ENCODE data around the gene RTP2. TPM values are rescaled to one million over a fixed set of nuclear protein-coding genes. Genes with fewer than 3 reads are reported as not detected.

The RTP2 gene
- total RNA-seq: not detected in 2 replicates
- not detected in 2 replicates for polyA plus RNA-seq
- not detected in 2 replicates for polyA plus RNA-seq (2011; cell fraction: cytosol; rRNA removed)
- polyA plus RNA-seq (2011; cell fraction: nucleus; rRNA removed): not detected in 2 replicates
- not detected in 2 replicates for polyA plus RNA-seq (2012)
- not detected in 2 replicates for polyA minus RNA-seq
- polyA minus RNA-seq (2011; cell fraction: cytosol; rRNA and poly(A)+ RNA removed): not detected
- not detected in 2 replicates for polyA minus RNA-seq (2011; cell fraction: nucleus; rRNA and poly(A)+ RNA removed)
- not detected for Bru-seq, nascent RNA
- BruChase-seq, experiment 1, labeled RNA remaining after a 6-hour chase: not detected
- not detected for BruChase-seq, experiment 2, labeled RNA remaining after a 2-hour chase
- long read RNA-seq: 0 reads

DNA sequence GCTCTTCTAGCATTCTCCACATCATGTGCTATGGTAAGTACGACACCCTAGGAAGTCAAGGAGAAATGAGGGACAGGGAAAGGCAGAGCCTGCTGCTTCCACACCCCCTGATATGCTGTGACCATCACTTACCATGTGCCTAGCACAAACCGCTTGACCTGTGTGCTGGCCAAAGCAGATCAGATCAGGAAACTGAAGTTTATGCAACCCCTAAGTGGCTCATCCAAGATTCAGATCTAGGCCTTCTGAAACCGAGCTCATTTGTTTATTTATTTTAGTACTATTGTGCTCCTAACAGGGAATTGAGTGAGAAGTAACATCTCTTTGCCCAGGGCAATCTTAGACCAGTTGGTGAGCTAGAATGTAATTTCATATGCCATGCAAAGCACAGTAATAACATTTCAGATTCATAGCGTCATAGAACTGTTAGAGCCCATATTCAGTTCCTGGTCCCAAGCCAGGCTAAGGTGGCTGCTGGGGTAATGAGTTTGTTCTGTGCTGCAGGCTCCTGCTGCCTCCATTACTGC, at the start of gene RTP2:
Gene RTP2, minus strand, starts transcription at position 51 of the 527 bp plus-strand sequence. CDS start 429 bp downstream, outside the sequence.
- POLR2A ChIA-PET: no interaction called here
- dilution Hi-C loops (cut with MboI; ENCODE audit: extremely low pct_ligation_motif_present, low sequenced_read_pairs): no loop called here

DNA sequence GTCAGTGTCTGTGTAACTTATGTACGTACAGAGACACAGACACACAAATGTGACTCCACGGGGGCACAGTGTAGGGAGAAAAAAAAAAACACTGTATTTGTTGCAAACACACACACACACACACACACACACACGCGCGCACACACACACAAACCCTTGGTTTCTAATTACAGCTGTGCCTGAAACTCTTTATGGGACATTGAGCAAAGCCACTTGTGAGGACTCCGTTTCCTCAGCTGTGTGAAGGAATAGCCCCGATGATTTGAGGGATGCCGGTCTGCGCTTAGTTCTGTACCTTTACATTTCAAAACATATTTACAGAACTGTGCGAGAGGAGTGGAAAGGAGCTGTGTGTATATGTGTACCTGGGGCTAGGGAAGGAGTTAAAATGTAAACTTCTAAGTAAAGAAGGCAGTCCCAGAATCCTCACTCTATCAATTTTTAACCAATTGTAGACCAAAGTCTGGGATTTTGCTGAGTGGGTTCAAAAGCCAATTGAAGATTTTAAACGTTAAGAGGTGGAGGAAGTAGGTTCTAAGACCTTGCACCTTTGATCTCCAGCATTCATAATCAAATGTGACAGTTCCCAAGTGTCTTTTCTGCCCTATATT, 48.3 kb upstream of the RTP2 start:
- ChIA-PET POLR2A (no interaction called here), CTCF (interaction anchor here (1.0 to 9.2 kb wide), 5 partner anchors 12 to 1204 kb away, joined by 3 to 254 read pairs (median 7); no protein-coding TSS in a partner anchor)
- DNase-seq (ENCODE audit: low read depth, low spot score) (no peak), FAIRE-seq (no peak)
- H3K27ac ChIP-seq (ENCODE audit: insufficient read depth, low read depth, low read length): no peak overlapping the region
- H2AFZ ChIP-seq (ENCODE audit: low read depth, low read length): peak overlapping the region; percentile 56
- intact Hi-C loops (cut with micrococcal nuclease): no loop called here
- no peak overlapping the region for H3K9ac ChIP-seq (replicated peaks; ENCODE audit: extremely low read depth, insufficient read depth, low read length)
- H3K4me1 ChIP-seq (ENCODE audit: control insufficient read depth, extremely low read depth, insufficient read depth, low read length): peaks cover 3% of the 10 kb centered on the region
- no peaks in the 10 kb centered on the region for H3K79me2 ChIP-seq (ENCODE audit: control insufficient read depth, insufficient read depth, low read length)
- no peaks in the 10 kb centered on the region for H3K9me1 ChIP-seq (replicated peaks; ENCODE audit: control insufficient read depth, extremely low read depth, insufficient read depth, low read length)
- no peaks in the 10 kb centered on the region for H4K20me1 ChIP-seq (replicated peaks; ENCODE audit: control insufficient read depth, extremely low read depth, insufficient read depth, low read length)
- TF ChIP-seq EZH2 (IDR thresholded peaks at IDR 0.05; ENCODE audit: borderline replicate concordance, low read depth, low read length, severe bottlenecking): no peak
- TF ChIP-seq, protein P1, sequence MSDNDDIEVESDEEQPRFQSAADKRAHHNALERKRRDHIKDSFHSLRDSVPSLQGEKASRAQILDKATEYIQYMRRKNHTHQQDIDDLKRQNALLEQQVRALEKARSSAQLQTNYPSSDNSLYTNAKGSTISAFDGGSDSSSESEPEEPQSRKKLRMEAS (IDR thresholded peaks at IDR 0.05; ENCODE audit: insufficient read depth, insufficient read length): no peak
- no peak for TF ChIP-seq FOS (IDR thresholded peaks at IDR 0.05; ENCODE audit: borderline replicate concordance, insufficient read depth, low read length)
- TF ChIP-seq GATA2 (IDR thresholded peaks at IDR 0.05; ENCODE audit: insufficient read depth, insufficient read length, low read depth, low read length): no peak
- no peak for TF ChIP-seq CTCF (IDR thresholded peaks at IDR 0.05; ENCODE audit: extremely low read depth in 1 of 2, insufficient read depth in 1 of 2, low read depth in 1 of 2, low read length in 2 of 2)
- no peak for TF ChIP-seq JUN (IDR thresholded peaks at IDR 0.05; ENCODE audit: borderline replicate concordance, insufficient read depth, insufficient read length, low read depth)
- no peak for TF ChIP-seq POLR2AphosphoS5 (IDR thresholded peaks at IDR 0.05; ENCODE audit: insufficient read depth, low read depth, low read length)
- TF ChIP-seq MYC (IDR thresholded peaks at IDR 0.05; ENCODE audit: low read depth, low read length): no peak
- no peak for TF ChIP-seq POLR2A (IDR thresholded peaks at IDR 0.05; ENCODE audit: low read depth, low read length)
- no peaks in the 10 kb centered on the region for H3K27me3 ChIP-seq (ENCODE audit: control insufficient read depth in 2 of 2, insufficient read depth in 2 of 2, low read length in 2 of 2)
- peak overlapping the region; percentile 5 for H3K4me2 ChIP-seq (ENCODE audit: insufficient read depth, low read length)
- dilution Hi-C loops (cut with MboI; ENCODE audit: extremely low pct_ligation_motif_present, low sequenced_read_pairs): no loop called here
- BruUV-seq (replicated peaks): no TSS peak
- H3K36me3 ChIP-seq (ENCODE audit: control insufficient read depth in 2 of 2, extremely low read depth in 1 of 2, insufficient read depth in 2 of 2, low read length in 2 of 2): no peaks in the 10 kb centered on the region
- no peak overlapping the region for H3K4me3 ChIP-seq (replicated peaks in 1 of 3; ENCODE audit: insufficient read depth in 1 of 3, low read depth in 1 of 3, low read length in 3 of 3)
- no peaks in the 10 kb centered on the region for H3K9me3 ChIP-seq (replicated peaks; ENCODE audit: control insufficient read depth, insufficient read depth, low read length)

More for the DNA sequence above, at the start of gene RTP2:
- intact Hi-C loops (cut with micrococcal nuclease): no loop called here
- no peak within 1 kb of the TSS for H2AFZ ChIP-seq (ENCODE audit: low read depth, low read length)
- FAIRE-seq: no peak
- H3K36me3 ChIP-seq (ENCODE audit: control insufficient read depth in 2 of 2, extremely low read depth in 1 of 2, insufficient read depth in 2 of 2, low read length in 2 of 2): no peaks in the 10 kb centered on the region
- H3K9ac ChIP-seq (replicated peaks; ENCODE audit: extremely low read depth, insufficient read depth, low read length): no peak within 1 kb of the TSS
- no peaks in the 10 kb centered on the region for H3K4me1 ChIP-seq (ENCODE audit: control insufficient read depth, extremely low read depth, insufficient read depth, low read length)
- no peak within 1 kb of the TSS for H3K4me3 ChIP-seq (replicated peaks in 1 of 3; ENCODE audit: insufficient read depth in 1 of 3, low read depth in 1 of 3, low read length in 3 of 3)
- H3K27me3 ChIP-seq (ENCODE audit: control insufficient read depth in 2 of 2, insufficient read depth in 2 of 2, low read length in 2 of 2): no peaks in the 10 kb centered on the region
- H3K9me3 ChIP-seq (replicated peaks; ENCODE audit: control insufficient read depth, insufficient read depth, low read length): no peaks in the 10 kb centered on the region
- no peak within 1 kb of the TSS for H3K27ac ChIP-seq (ENCODE audit: insufficient read depth, low read depth, low read length)
- no peaks in the 10 kb centered on the region for H3K79me2 ChIP-seq (ENCODE audit: control insufficient read depth, insufficient read depth, low read length)
- no peak within 1 kb of the TSS for H3K4me2 ChIP-seq (ENCODE audit: insufficient read depth, low read length)
- CTCF ChIA-PET: interaction anchor here (0.6 to 3.7 kb wide), 6 partner anchors 10 to 34 kb away, joined by 3 to 22 read pairs (median 3); no protein-coding TSS in a partner anchor
- no TSS peak for BruUV-seq (replicated peaks)
- no peak for DNase-seq (ENCODE audit: low read depth, low spot score)
- H4K20me1 ChIP-seq (replicated peaks; ENCODE audit: control insufficient read depth, extremely low read depth, insufficient read depth, low read length): no peaks in the 10 kb centered on the region
- TF ChIP-seq POLR2AphosphoS5 (IDR thresholded peaks at IDR 0.05; ENCODE audit: insufficient read depth, low read depth, low read length) (no peak), FOS (IDR thresholded peaks at IDR 0.05; ENCODE audit: borderline replicate concordance, insufficient read depth, low read length) (no peak), POLR2A (IDR thresholded peaks at IDR 0.05; ENCODE audit: low read depth, low read length) (no peak)
- no peaks in the 10 kb centered on the region for H3K9me1 ChIP-seq (replicated peaks; ENCODE audit: control insufficient read depth, extremely low read depth, insufficient read depth, low read length)
